HFFc6 (cell line): ENCODE results near the gene OR2A12. TPM values are rescaled to one million over a fixed set of nuclear protein-coding genes. Genes with fewer than 3 reads are reported as not detected.
"Not testable (repeated sequence)": the region's sequence is repeated elsewhere in the genome, so short reads cannot be mapped to it uniquely, and the experiment has no call there.

Experiments
- DNase-seq: peaks from one replicate; pipeline ENCODE4 v3.0.0-alpha.2; 2018
- H3K27ac Mint-ChIP-seq: 2 replicates; pipeline ENCODE4 v1.8.0; 2020; ENCODE audit warnings: mild to moderate bottlenecking, mixed read lengths
- H3K27me3 Mint-ChIP-seq: 2 replicates; pipeline ENCODE4 v1.8.0; 2021; ENCODE audit warnings: mild to moderate bottlenecking, moderate library complexity, mixed read lengths; ENCODE audit not compliant: insufficient read depth
- H3K36me3 Mint-ChIP-seq: 2 replicates; pipeline ENCODE4 v1.8.0; 2021; ENCODE audit warnings: low read depth, mixed read lengths
- H3K4me1 Mint-ChIP-seq: 2 replicates; pipeline ENCODE4 v1.8.0; 2020; ENCODE audit warnings: low read depth, mixed read lengths
- H3K4me3 Mint-ChIP-seq: 2 replicates; pipeline ENCODE4 v1.8.0; 2020; ENCODE audit warnings: mild to moderate bottlenecking, moderate library complexity, mixed read lengths
- H3K9me3 Mint-ChIP-seq: 2 replicates; pipeline ENCODE4 v1.8.0; 2020; ENCODE audit warnings: mild to moderate bottlenecking, mixed read lengths
- CTCF ChIP-seq: fragments of 200-600 bp; sonication (generic); IDR thresholded peaks from 2 replicates; pipeline ENCODE4 v1.5.0; 2021; ENCODE audit warnings: antibody characterized with exemption, mild to moderate bottlenecking
- total RNA-seq, 6 experiments: library from RNA; stranded (reverse); fragmentation: NEBNext Ultra II Directional; extraction: Animal tissue kit (Norgen Biotek cat#: 25700); gene quantifications; 2 replicates in 1 of 6; 3 replicates in 5 of 6; pipeline ENCODE4 v1.2.3, GENCODE V29; 2021

Gene OR2A12
- total RNA-seq, 6 experiments from 2014 or later: not detected

- no peaks in the 10 kb centered on the region for H3K36me3 Mint-ChIP-seq
- DNase-seq: no peak
- no peak overlapping the region for H3K4me3 Mint-ChIP-seq
- no peaks in the 10 kb centered on the region; the same call in 1 of the 2 replicates for H3K9me3 Mint-ChIP-seq
- H3K27ac Mint-ChIP-seq: no peak overlapping the region
- no peaks in the 10 kb centered on the region for H3K4me1 Mint-ChIP-seq
- TF ChIP-seq CTCF: no peak
- H3K27me3 Mint-ChIP-seq: no peaks in the 10 kb centered on the region; the same call in 1 of the 2 replicates
Observed at GRCh38 chr7:144110272-144110671, 24.2 kb downstream of the OR2A12 start.

GRCh38 chr7:144113651-144114050 lies 27.6 kb downstream of the OR2A12 start:
- DNase-seq: no peak
- no peak for TF ChIP-seq CTCF
- H3K36me3 Mint-ChIP-seq: no peaks in the 10 kb centered on the region
- no peak overlapping the region for H3K27ac Mint-ChIP-seq
- no peak overlapping the region for H3K4me3 Mint-ChIP-seq
- no peaks in the 10 kb centered on the region for H3K4me1 Mint-ChIP-seq
- H3K27me3 Mint-ChIP-seq: no peaks in the 10 kb centered on the region; the same call in 1 of the 2 replicates
- no peaks in the 10 kb centered on the region; the same call in 1 of the 2 replicates for H3K9me3 Mint-ChIP-seq

- Mint-ChIP-seq H3K36me3 (no peaks in the 10 kb centered on the region), H3K27ac (no peak overlapping the region), H3K4me1 (no peaks in the 10 kb centered on the region), H3K9me3 (no peaks in the 10 kb centered on the region), H3K4me3 (no peak overlapping the region), H3K27me3 (no peaks in the 10 kb centered on the region; the same call in 1 of the 2 replicates)
- TF ChIP-seq CTCF: no peak
- DNase-seq: no peak
Observed at GRCh38 chr7:144118341-144118740, 32.3 kb downstream of the OR2A12 start.

GRCh38 chr7:144122876-144123275 lies 36.8 kb downstream of the OR2A12 start, which contains the start of gene OR2A14:
Gene OR2A14, plus strand, starts transcription at chr7:144123176. Its CDS starts 5,937 bp downstream, at chr7:144129113.
- Mint-ChIP-seq H3K4me3 (no peak within 1 kb of the TSS), H3K27me3 (peaks cover 5% of the 10 kb centered on the region; the same call in 1 of the 2 replicates), H3K9me3 (no peaks in the 10 kb centered on the region), H3K4me1 (no peaks in the 10 kb centered on the region), H3K27ac (no peak within 1 kb of the TSS), H3K36me3 (no peaks in the 10 kb centered on the region)
- no peak for TF ChIP-seq CTCF
- DNase-seq: no peak

- TF ChIP-seq CTCF: peak; percentile 94
- Mint-ChIP-seq H3K4me1 (no peaks in the 10 kb centered on the region), H3K27me3 (peaks cover 5% of the 10 kb centered on the region), H3K27ac (no peak overlapping the region), H3K4me3 (no peak overlapping the region), H3K36me3 (no peaks in the 10 kb centered on the region), H3K9me3 (no peaks in the 10 kb centered on the region)
- peak; percentile 65 for DNase-seq
Observed at GRCh38 chr7:144127714-144128334, 41.7 kb downstream of the OR2A12 start.

- not testable (repeated sequence) for H3K4me3 Mint-ChIP-seq, H3K36me3 Mint-ChIP-seq, DNase-seq, H3K27me3 Mint-ChIP-seq, H3K9me3 Mint-ChIP-seq, H3K27ac Mint-ChIP-seq, H3K4me1 Mint-ChIP-seq
Observed at GRCh38 chr7:144129601-144130000, 43.5 kb downstream of the OR2A12 start.
